CMK (cell line): ENCODE results near the gene DNAH17.
"Not testable (repeated sequence)": the region's sequence is repeated elsewhere in the genome, so short reads cannot be mapped to it uniquely, and the experiment has no call there.

Experiments
- DNase-seq: peaks from one replicate; pipeline ENCODE4 v3.0.0-alpha.2; 2010; ENCODE audit warnings: low read depth

DNAH17 gene

GRCh38 chr17:78523934-78524655 is 53.1 kb downstream of the DNAH17 start:
- DNase-seq, result no peak

GRCh38 chr17:78522031-78522809 is 55.0 kb downstream of the DNAH17 start:
- DNase-seq, result no peak

- DNase-seq, result no peak
Observed at GRCh38 chr17:78517421-78517820, 59.8 kb downstream of the DNAH17 start.

- no peak for DNase-seq
Observed at GRCh38 chr17:78515480-78515879, 61.7 kb downstream of the DNAH17 start.

GRCh38 chr17:78514521-78514920 is 62.7 kb downstream of the DNAH17 start:
- no peak for DNase-seq

GRCh38 chr17:78512976-78513375 is 64.2 kb downstream of the DNAH17 start:
- DNase-seq, result no peak

- no peak for DNase-seq
Observed at GRCh38 chr17:78510141-78511075, 66.8 kb downstream of the DNAH17 start.

- no peak for DNase-seq
Observed at GRCh38 chr17:78507526-78507925, 69.7 kb downstream of the DNAH17 start.

- no peak for DNase-seq
Observed at GRCh38 chr17:78506454-78507309, 70.5 kb downstream of the DNAH17 start.

- DNase-seq, result no peak
Observed at GRCh38 chr17:78504156-78504925, 72.9 kb downstream of the DNAH17 start.

GRCh38 chr17:78503388-78503787 is 73.8 kb downstream of the DNAH17 start:
- DNase-seq, result not testable (repeated sequence)

GRCh38 chr17:78502611-78503148 is 74.5 kb downstream of the DNAH17 start:
- DNase-seq, result no peak

- no peak for DNase-seq
Observed at GRCh38 chr17:78501241-78502036, 75.8 kb downstream of the DNAH17 start.

- DNase-seq, result no peak
Observed at GRCh38 chr17:78500806-78501205, 76.4 kb downstream of the DNAH17 start.

GRCh38 chr17:78499715-78500540 is 77.3 kb downstream of the DNAH17 start:
- DNase-seq, result no peak

GRCh38 chr17:78498848-78499247 is 78.3 kb downstream of the DNAH17 start:
- no peak for DNase-seq

GRCh38 chr17:78497115-78497540 is 80.1 kb downstream of the DNAH17 start:
- peak; percentile 35 for DNase-seq

- DNase-seq, result no peak
Observed at GRCh38 chr17:78496311-78496710, 80.9 kb downstream of the DNAH17 start.

- no peak for DNase-seq
Observed at GRCh38 chr17:78495634-78496033, 81.6 kb downstream of the DNAH17 start.
